22Rv1 (cell line): Measurements from ENCODE around the gene C1QTNF8.
"Not testable (repeated sequence)": the region's sequence is repeated elsewhere in the genome, so short reads cannot be mapped to it uniquely, and the experiment has no call there.

ENCODE experiments used
- H3K27ac ChIP-seq: fragments of 450-650 bp; 2 replicates; pipeline ENCODE4 v1.5.1; 2017
- ZFX ChIP-seq: fragments of 450-650 bp; IDR thresholded peaks from 2 replicates; pipeline ENCODE4 v1.6.1; 2017; ENCODE audit warnings: antibody characterized with exemption, borderline replicate concordance
- TF ChIP-seq, protein P1 (sequence below): fragments of 450-650 bp; IDR thresholded peaks from 2 replicates; pipeline ENCODE4 v1.5.1; 2017; ENCODE audit warnings: mild to moderate bottlenecking

C1QTNF8 gene

DNA sequence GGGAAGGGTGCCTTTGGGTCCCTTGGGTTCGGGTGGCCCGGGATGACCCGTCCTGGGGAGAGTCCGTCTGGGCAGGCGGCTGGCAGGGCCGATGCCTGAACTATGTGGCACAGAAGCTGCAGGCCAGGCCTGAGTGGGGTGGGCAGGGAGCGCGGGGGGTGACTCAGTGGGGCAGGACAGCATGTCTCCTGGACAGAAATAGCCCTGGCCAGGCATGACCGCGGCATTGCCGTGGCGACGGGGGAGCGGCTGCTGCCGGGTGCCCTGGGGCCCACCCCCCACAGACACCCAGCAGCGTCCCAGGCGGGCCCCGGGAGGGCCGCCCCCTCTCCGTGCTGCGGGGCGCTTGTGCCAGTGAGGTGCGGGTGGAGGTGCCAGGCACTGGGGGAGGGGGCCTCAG is 1.8 kb upstream of the C1QTNF8 start:
- no peak overlapping the region for H3K27ac ChIP-seq
- no peak for TF ChIP-seq ZFX
- TF ChIP-seq, protein P1, sequence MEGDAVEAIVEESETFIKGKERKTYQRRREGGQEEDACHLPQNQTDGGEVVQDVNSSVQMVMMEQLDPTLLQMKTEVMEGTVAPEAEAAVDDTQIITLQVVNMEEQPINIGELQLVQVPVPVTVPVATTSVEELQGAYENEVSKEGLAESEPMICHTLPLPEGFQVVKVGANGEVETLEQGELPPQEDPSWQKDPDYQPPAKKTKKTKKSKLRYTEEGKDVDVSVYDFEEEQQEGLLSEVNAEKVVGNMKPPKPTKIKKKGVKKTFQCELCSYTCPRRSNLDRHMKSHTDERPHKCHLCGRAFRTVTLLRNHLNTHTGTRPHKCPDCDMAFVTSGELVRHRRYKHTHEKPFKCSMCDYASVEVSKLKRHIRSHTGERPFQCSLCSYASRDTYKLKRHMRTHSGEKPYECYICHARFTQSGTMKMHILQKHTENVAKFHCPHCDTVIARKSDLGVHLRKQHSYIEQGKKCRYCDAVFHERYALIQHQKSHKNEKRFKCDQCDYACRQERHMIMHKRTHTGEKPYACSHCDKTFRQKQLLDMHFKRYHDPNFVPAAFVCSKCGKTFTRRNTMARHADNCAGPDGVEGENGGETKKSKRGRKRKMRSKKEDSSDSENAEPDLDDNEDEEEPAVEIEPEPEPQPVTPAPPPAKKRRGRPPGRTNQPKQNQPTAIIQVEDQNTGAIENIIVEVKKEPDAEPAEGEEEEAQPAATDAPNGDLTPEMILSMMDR, result no peak

DNA sequence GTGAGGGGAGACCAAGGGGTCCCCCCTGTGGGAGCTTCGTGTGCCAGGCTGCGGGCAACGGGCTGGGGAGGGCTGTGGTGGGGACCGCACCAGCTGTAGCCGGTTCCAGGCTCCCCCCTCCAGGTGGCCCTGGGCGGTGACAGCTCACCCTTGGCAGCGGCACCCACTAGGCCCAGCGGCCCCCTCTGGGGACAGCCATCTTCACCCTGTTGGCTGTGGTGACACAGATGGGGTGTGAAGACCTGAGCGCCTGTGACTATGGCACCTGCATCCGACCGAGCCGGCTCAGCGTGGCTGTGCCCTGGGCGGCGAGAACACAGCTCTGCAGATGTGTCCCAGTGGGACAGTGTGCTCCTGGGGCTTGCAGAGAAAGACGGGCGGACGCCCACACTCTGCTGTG is 1.1 kb upstream of the C1QTNF8 start:
- H3K27ac ChIP-seq, result no peak overlapping the region
- TF ChIP-seq, protein P1, result no peak
- TF ChIP-seq ZFX, result no peak

DNA sequence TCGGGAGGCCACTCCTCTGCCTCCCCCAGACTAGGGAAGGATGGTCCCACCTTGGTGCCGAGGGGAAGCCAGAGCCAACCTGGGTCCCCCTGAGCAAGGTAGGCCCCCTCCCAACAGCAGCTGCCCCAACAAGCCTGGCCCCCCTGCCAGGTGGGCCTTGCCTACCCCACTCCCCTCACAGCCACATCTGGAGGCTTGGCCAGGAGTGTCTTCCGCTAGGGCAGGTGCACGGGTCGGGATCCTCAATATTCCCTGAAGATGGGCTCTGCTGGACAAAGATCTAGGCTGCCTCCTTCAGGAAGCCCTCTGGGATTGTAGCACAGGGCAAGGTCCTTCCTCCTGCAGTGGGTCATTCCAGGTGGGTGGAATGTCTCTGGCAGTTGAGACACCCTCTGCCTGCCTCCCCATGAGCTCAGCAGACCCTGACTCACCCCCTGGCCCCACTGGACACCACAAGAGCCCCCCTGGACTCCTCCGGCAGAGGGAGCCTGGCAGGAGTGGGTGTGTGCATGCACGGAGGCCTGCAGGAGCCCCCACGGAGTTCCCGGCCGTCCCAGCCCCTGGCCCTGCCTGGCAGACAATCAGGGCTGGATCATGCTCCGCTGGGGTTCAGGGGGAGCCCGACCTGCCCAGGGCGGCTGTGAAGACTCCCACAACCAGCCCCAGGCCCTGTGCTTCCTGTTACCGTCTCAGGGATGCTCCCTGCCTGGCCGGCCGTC is 435 bp downstream of the C1QTNF8 start:
- TF ChIP-seq, protein P1, result no peak
- TF ChIP-seq ZFX, result no peak

DNA sequence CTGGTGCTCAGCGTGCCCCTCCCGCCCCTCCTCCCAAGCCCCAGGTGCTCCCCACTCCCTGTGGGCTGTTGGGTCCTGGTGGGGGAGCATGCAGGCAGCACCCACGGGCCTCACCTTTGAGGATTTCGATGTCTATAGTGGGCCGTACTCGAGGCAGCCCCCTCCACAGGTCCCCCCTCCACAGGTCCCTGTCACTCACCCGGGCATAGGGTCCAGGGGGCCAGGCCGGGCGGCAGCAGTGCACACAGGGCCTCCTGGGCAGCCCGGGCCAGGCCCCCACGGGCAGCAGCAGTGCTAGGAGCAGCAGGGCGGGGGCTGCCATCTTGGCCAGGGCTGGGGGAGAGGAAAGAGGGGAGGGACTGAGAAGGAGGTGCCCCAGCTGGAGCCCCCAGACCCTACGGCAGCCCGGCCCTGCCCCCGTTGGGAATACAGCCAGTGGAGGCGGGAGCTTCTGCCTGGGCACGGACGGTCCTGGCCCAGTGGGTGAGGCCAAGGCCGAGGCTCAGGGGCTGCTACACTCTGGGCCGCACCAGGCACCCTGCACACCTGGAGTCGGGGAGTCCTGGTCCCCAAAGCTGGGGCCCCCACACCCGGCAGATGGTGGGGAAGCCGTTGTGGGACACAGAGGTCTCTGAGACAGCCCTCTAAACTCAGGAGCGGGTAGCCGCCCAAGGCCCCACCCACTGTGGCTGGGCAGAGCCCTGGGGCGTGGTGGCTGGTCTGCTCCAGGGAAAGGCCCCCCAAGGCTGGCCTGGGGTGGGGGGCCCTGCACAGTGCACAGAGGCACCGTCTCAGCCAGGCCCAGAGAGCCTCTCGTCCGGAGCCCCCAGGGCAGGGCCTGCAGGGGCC is 1.2 kb downstream of the C1QTNF8 start:
- H3K27ac ChIP-seq, result no peak overlapping the region
- TF ChIP-seq ZFX, result no peak
- TF ChIP-seq, protein P1, result no peak

More for the DNA sequence above, 435 bp downstream of the C1QTNF8 start:
- no peak overlapping the region for H3K27ac ChIP-seq

DNA sequence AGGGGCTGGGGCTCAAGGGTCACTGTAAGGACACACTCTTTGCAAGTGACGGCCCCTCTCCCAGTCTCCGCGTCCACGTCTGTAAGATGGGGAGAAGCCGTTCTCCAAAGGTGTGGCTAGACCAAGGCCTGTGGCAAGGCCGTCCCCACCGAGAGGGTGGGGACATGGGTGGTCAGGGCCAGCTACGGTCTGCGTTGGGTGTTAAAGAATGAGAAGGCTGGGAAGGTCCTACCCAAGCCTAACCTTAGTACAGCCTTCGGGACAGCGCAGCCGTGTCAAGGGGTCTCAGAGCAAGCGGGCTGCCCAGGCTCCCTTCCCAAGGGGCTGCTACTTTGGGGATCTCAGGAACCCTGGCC is 1.9 kb downstream of the C1QTNF8 start:
- no peak overlapping the region for H3K27ac ChIP-seq
- TF ChIP-seq, protein P1, result no peak
- no peak for TF ChIP-seq ZFX

DNA sequence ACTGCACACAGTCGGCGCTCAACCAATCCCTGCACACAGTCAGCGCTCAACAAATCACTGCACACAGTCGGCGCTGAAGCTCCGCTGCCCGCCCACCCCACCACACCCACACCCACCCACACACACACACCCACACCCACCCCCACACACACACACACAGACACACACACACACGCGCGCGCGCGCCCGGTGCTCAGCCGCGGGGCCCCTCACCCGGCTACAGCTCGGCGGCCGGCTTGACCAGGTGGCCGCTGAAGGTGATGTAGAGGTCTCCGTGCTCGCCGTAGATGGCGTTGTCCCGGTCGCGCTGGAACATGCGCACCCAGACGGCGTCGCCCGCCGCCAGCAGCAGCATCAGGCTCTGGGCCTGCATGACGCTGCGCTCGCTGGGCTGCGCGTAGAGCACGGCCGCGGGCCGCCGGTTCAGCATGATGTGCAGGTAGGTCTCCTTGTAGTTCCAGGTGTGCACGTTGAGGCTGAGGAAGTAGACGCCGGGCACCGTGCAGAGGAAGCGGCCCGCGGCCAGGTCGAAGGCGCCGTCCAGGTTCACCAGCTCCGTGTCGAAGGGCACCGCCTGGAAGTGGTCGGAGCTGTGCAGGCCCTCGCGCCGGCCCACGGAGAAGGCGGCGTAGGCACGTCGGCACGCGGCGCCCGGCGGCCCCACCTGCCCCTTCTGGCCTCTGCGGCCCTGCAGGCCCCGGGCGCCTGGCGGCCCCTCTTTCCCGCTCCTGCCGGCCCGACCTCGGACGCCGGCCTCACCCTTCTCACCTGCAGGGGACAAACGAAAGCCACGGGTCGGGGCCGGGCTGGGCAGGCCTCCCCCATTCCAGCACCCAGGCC is 2.5 kb downstream of the C1QTNF8 start:
- no peak overlapping the region for H3K27ac ChIP-seq
- TF ChIP-seq ZFX, result no peak
- TF ChIP-seq, protein P1, result no peak

DNA sequence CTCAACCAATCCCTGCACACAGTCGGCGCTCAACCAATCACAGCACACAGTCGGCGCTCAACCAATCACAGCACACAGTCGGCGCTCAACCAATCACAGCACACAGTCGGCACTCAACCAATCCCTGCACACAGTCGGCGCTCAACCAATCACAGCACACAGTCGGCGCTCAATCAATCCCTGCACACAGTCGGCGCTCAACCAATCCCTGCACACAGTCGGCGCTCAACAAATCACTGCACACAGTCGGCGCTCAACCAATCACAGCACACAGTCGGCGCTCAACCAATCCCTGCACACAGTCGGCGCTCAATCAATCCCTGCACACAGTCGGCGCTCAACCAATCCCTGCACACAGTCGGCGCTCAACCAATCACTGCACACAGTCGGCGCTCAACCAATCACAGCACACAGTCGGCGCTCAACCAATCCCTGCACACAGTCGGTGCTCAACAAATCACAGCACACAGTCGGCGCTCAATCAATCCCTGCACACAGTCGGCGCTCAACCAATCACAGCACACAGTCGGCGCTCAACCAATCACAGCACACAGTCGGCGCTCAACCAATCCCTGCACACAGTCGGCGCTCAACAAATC is 3.3 kb downstream of the C1QTNF8 start:
- H3K27ac ChIP-seq, result not testable (repeated sequence)
